Endothelial cell of umbilical vein (primary cell): ENCODE measurements around the gene KIDINS220. TPM values are rescaled to one million over a fixed set of nuclear protein-coding genes. Genes with fewer than 3 reads are reported as not detected.

Experiments used
- BruUV-seq: library from RNA; stranded (reverse); fragments of 400-500 nt; replicated peaks from 2 replicates; lab custom pipeline; 2021; lab: Mats Ljungman, UMichigan
- CTCF ChIA-PET: fragments of 300-600, 350-600 bp; sonication (Branson Sonifier 250); formaldehyde crosslinking; loops from one replicate; lab custom pipeline; 2021; ENCODE audit warnings: antibody characterized with exemption, inconsistent platforms; lab: Charles Lee
- POLR2A ChIA-PET: fragments of 300-600, 350-600 bp; sonication (Branson Sonifier 250); formaldehyde crosslinking; loops from one replicate; lab custom pipeline; 2021; ENCODE audit warnings: antibody characterized with exemption, inconsistent platforms; lab: Charles Lee
- DNase-seq: peaks from one replicate; pipeline ENCODE4 v3.0.0-alpha.2; 2011; ENCODE audit warnings: low read depth, low spot score
- FAIRE-seq: peaks from 2 replicates; lab custom pipeline; 2011; peaks lifted over from hg19 to GRCh38; lab: Jason Lieb, UNC
- H2AFZ ChIP-seq: 2 replicates; pipeline ENCODE4 v1.6.0; 2012; ENCODE audit warnings: low read depth, low read length, control low read depth, inconsistent platforms
- H3K27ac ChIP-seq: 2 replicates; pipeline ENCODE4 v1.5.1; 2011; ENCODE audit warnings: low read depth, mild to moderate bottlenecking, control low read depth, low read length, moderate library complexity; ENCODE audit not compliant: insufficient read depth
- H3K27me3 ChIP-seq, 2 experiments: 2 replicates each; pipeline versions ENCODE4 v1.6.0 to v1.6.1; 2011; ENCODE audit warnings: low read length in 2 of 2, mixed read lengths in 1 of 2; ENCODE audit not compliant: control insufficient read depth in 2 of 2, insufficient read depth in 2 of 2
- H3K36me3 ChIP-seq, 2 experiments: 2 replicates in 1 of 2; 3 replicates in 1 of 2; pipeline ENCODE4 v1.5.1; 2011; ENCODE audit warnings: low read length in 2 of 2, mild to moderate bottlenecking in 1 of 2, moderate library complexity in 1 of 2; ENCODE audit not compliant: control insufficient read depth in 2 of 2, insufficient read depth in 2 of 2; ENCODE audit errors: extremely low read depth in 1 of 2
- H3K4me1 ChIP-seq: 3 replicates; pipeline ENCODE4 v1.5.1; 2011; ENCODE audit warnings: mild to moderate bottlenecking, low read length; ENCODE audit not compliant: control insufficient read depth, insufficient read depth; ENCODE audit errors: extremely low read depth
- H3K4me2 ChIP-seq: 2 replicates; pipeline ENCODE4 v1.6.1; 2011; ENCODE audit warnings: low read length, control low read depth, mixed read lengths; ENCODE audit not compliant: insufficient read depth
- H3K4me3 ChIP-seq, 3 experiments: fragments of 200-600 bp in 1 of 3; sonication (generic), shearing (Covaris generic) in 1 of 3; replicated peaks in 1 of 3; 2 replicates each; pipeline ENCODE4 v1.5.1; 2011 to 2016; ENCODE audit warnings: control low read depth in 3 of 3, low read length in 3 of 3, mild to moderate bottlenecking in 2 of 3, inconsistent platforms in 1 of 3, low read depth in 1 of 3, moderate library complexity in 1 of 3; ENCODE audit not compliant: insufficient read depth in 1 of 3
- H3K79me2 ChIP-seq: 2 replicates; pipeline ENCODE4 v1.6.0; 2012; ENCODE audit warnings: low read length, inconsistent platforms; ENCODE audit not compliant: control insufficient read depth, insufficient read depth
- H3K9ac ChIP-seq: replicated peaks from 2 replicates; pipeline ENCODE3; 2011; ENCODE audit warnings: low read length, control low read depth; ENCODE audit not compliant: insufficient read depth; ENCODE audit errors: extremely low read depth
- H3K9me1 ChIP-seq: replicated peaks from 3 replicates; pipeline ENCODE4 v1.6.0; 2011; ENCODE audit warnings: mild to moderate bottlenecking, low read length; ENCODE audit not compliant: control insufficient read depth, insufficient read depth; ENCODE audit errors: extremely low read depth
- H3K9me3 ChIP-seq: replicated peaks from 2 replicates; pipeline ENCODE4 v1.5.1; 2012; ENCODE audit warnings: low read length, inconsistent platforms; ENCODE audit not compliant: control insufficient read depth, insufficient read depth
- H4K20me1 ChIP-seq: replicated peaks from 2 replicates; pipeline ENCODE3; 2011; ENCODE audit warnings: mild to moderate bottlenecking, low read length; ENCODE audit not compliant: control insufficient read depth, insufficient read depth; ENCODE audit errors: extremely low read depth
- CTCF ChIP-seq, 2 donors: IDR thresholded peaks; 1 replicate in 1 of 2; 2 replicates in 1 of 2; pipeline ENCODE4 v1.5.1; 2011; ENCODE audit warnings: low read length in 2 of 2, mild to moderate bottlenecking in 2 of 2, moderate library complexity in 2 of 2, control low read depth in 1 of 2, inconsistent platforms in 1 of 2, low read depth in 1 of 2; ENCODE audit not compliant: insufficient read depth in 1 of 2; ENCODE audit errors: extremely low read depth in 1 of 2
- EZH2 ChIP-seq: IDR thresholded peaks from 2 replicates; pipeline ENCODE4 v1.6.1; 2012; ENCODE audit warnings: borderline replicate concordance, low read depth, mild to moderate bottlenecking, moderate library complexity, low read length, inconsistent platforms; ENCODE audit not compliant: severe bottlenecking
- FOS ChIP-seq: IDR thresholded peaks from 2 replicates; pipeline ENCODE4 v1.6.1; 2011; ENCODE audit warnings: mild to moderate bottlenecking, low read length, moderate library complexity, borderline replicate concordance; ENCODE audit not compliant: insufficient read depth
- GATA2 ChIP-seq: IDR thresholded peaks from 2 replicates; pipeline ENCODE4 v1.7.0; 2011; ENCODE audit warnings: low read depth, mild to moderate bottlenecking, moderate library complexity, mixed read lengths, low read length; ENCODE audit not compliant: insufficient read length, insufficient read depth
- JUN ChIP-seq: IDR thresholded peaks from 2 replicates; pipeline ENCODE4 v1.6.1; 2011; ENCODE audit warnings: borderline replicate concordance, low read depth; ENCODE audit not compliant: insufficient read length, insufficient read depth
- MYC ChIP-seq: IDR thresholded peaks from one replicate; pipeline ENCODE4 v1.6.1; 2011; ENCODE audit warnings: mild to moderate bottlenecking, low read depth, low read length
- POLR2A ChIP-seq: IDR thresholded peaks from 2 replicates; pipeline ENCODE4 v1.6.1; 2012; ENCODE audit warnings: low read depth, mild to moderate bottlenecking, control low read depth, low read length
- POLR2AphosphoS5 ChIP-seq: IDR thresholded peaks from 2 replicates; pipeline ENCODE4 v1.6.1; 2012; ENCODE audit warnings: low read depth, mild to moderate bottlenecking, control low read depth, low read length, moderate library complexity; ENCODE audit not compliant: insufficient read depth
- dilution Hi-C: fragments of 300-500 bp; cut with MboI; formaldehyde crosslinking; loops from one replicate; pipeline ENCODE4 v1.15.0; 2019; ENCODE audit warnings: low sequenced_read_pairs; ENCODE audit not compliant: extremely low pct_ligation_motif_present
- intact Hi-C: fragments of 100-400 bp; cut with micrococcal nuclease; formaldehyde crosslinking; loops from one replicate; pipeline ENCODE4 v1.10.0; 2022
- polyA plus RNA-seq, 4 experiments: library from polyadenylated mRNA; depleted of rRNA in 3 of 4; stranded (reverse) in 3 of 4; unstranded in 1 of 4; fragments of >200 nt; gene quantifications; 2 replicates each; pipeline versions ENCODE4 v1.2.1 to v1.2.3, GENCODE V29; 2011 to 2012; ENCODE audit warnings: missing spikeins in 1 of 4
- total RNA-seq: library from RNA; stranded (reverse); gene quantifications from 2 replicates; pipeline ENCODE4 v1.2.3, GENCODE V29; 2021
- TF ChIP-seq, protein P1 (sequence below): IDR thresholded peaks from 2 replicates; pipeline ENCODE4 v1.6.1; 2011; ENCODE audit not compliant: insufficient read depth, insufficient read length

KIDINS220 gene
- total and polyA plus RNA-seq, 2 donors (not counting 3 experiments of a cell fraction or from before 2014, with no cell fraction given) = 33.9 to 41.3 TPM

- ChIA-PET CTCF (no interaction called here), POLR2A (no interaction called here)
- dilution Hi-C loops (no loop called here), intact Hi-C loops (no loop called here)
- Histone ChIP-seq H3K4me1 (no peaks in the 10 kb centered on the region), H3K4me2 (no peak overlapping the region), H2AFZ (no peak overlapping the region), H3K27me3 (no peaks in the 10 kb centered on the region), H3K36me3 (no peaks in the 10 kb centered on the region), H3K9me1 (no peaks in the 10 kb centered on the region), H4K20me1 (no peaks in the 10 kb centered on the region), H3K9me3 (no peaks in the 10 kb centered on the region), H3K9ac (no peak overlapping the region), H3K4me3 (no peak overlapping the region), H3K27ac (no peak overlapping the region), H3K79me2 (no peaks in the 10 kb centered on the region)
- FAIRE-seq = no peak
- TF ChIP-seq JUN (no peak), EZH2 (no peak), MYC (no peak), GATA2 (no peak), POLR2A (no peak), POLR2AphosphoS5 (no peak), CTCF (IDR thresholded peaks at IDR 0.05; ENCODE audit: extremely low read depth in 1 of 2, insufficient read depth in 1 of 2, low read depth in 1 of 2, low read length in 2 of 2) (no peak), FOS (no peak)
- TF ChIP-seq, protein P1, sequence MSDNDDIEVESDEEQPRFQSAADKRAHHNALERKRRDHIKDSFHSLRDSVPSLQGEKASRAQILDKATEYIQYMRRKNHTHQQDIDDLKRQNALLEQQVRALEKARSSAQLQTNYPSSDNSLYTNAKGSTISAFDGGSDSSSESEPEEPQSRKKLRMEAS = no peak
- no peak for DNase-seq
- BruUV-seq = no TSS peak
Measured at GRCh38 chr2:8719528-8719927, 117.9 kb downstream of the KIDINS220 start.
